ENCODE results near the gene UACA. TPM values are rescaled to one million over a fixed set of nuclear protein-coding genes. Genes with fewer than 3 reads are reported as not detected.

UACA gene
- total and polyA plus RNA-seq, 4 experiments from 2014 or later = 0.15 to 0.40 (median 0.28) TPM; not detected in 1

DNA sequence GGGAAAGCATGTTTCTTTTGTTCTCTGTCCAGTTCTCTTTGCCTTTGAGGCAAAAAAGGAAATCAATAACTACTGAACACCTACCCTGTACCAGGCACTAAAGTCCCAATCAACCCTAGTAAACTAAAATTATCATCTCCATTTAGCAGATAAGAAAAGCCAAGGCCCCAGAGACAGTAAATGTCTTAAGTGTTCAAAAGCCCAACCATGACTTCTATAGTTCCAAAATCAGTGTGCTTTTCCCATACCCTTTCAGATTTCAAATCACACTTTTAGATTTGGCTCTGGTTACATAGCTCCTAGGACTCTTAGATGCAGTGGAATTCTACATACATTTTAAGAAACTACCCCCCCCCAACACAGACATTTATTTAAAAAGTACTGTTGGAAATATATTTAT is 63.5 kb downstream of the UACA start:
- H3K4me1 ChIP-seq (ENCODE audit: insufficient read depth, low read length) = no peaks in the 10 kb centered on the region
- POLR2A ChIA-PET (ENCODE audit: partially characterized antibody) = no interaction called here
- H3K4me3 ChIP-seq (ENCODE audit: low read length in 2 of 2) = no peak overlapping the region
- no peaks in the 10 kb centered on the region for H3K27me3 ChIP-seq (ENCODE audit: insufficient read depth, low read length)
- H3K27ac ChIP-seq (ENCODE audit: low read depth, low read length) = no peak overlapping the region
- CTCF ChIA-PET (ENCODE audit: partially characterized antibody) = no interaction called here
- no peaks in the 10 kb centered on the region for H3K36me3 ChIP-seq (ENCODE audit: insufficient read depth, low read length)
- H3K9me3 Mint-ChIP-seq = no peaks in the 10 kb centered on the region
- H3K9me3 ChIP-seq (ENCODE audit: control insufficient read depth in 1 of 2, low read length in 2 of 2) = no peaks in the 10 kb centered on the region
- intact Hi-C loops (cut with micrococcal nuclease) = no loop called here
- no peak overlapping the region for H3K27ac Mint-ChIP-seq
- no peaks in the 10 kb centered on the region for H3K36me3 Mint-ChIP-seq
- no peaks in the 10 kb centered on the region for H3K4me1 Mint-ChIP-seq
- H3K27me3 Mint-ChIP-seq = peaks cover 11 to 24% of the 10 kb centered on the region in 2 donors
- no peak overlapping the region for H3K4me3 Mint-ChIP-seq
- no peak for DNase-seq

DNA sequence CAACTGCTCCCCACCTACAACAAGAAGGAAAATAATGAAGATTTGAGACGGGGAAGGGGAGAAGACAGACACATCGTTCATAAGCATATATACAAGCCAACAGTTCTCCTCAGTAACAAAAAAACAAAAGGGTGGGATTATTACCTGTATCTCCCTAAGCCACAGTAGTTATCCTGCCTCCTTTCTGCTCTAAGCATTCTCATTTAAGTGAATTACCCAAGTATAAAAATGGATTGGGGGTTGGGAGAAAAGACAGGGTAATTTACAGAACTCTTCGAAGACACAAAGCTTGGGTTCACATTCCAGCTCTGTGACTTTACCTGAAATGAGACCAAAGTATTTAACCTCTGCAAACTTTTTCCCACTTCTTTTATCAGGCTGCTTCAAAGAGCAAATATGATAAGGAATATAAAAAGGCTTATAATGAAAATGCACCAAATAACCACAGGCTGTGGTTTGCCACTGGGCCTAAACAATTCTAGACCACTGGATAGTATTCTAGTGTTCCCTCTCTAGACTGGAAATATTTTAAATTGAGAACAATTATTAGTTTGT is 64.4 kb downstream of the UACA start:
- no peak for DNase-seq
- Mint-ChIP-seq H3K9me3 (no peaks in the 10 kb centered on the region), H3K36me3 (no peaks in the 10 kb centered on the region), H3K27ac (no peak overlapping the region), H3K4me3 (no peak overlapping the region), H3K27me3 (peaks cover 8 to 19% of the 10 kb centered on the region in 2 donors), H3K4me1 (no peaks in the 10 kb centered on the region)
- ChIA-PET POLR2A (ENCODE audit: partially characterized antibody) (no interaction called here), CTCF (ENCODE audit: partially characterized antibody) (no interaction called here)
- Histone ChIP-seq H3K9me3 (ENCODE audit: control insufficient read depth in 1 of 2, low read length in 2 of 2) (no peaks in the 10 kb centered on the region), H3K27ac (ENCODE audit: low read depth, low read length) (no peak overlapping the region), H3K4me3 (ENCODE audit: low read length in 2 of 2) (no peak overlapping the region), H3K36me3 (ENCODE audit: insufficient read depth, low read length) (no peaks in the 10 kb centered on the region), H3K27me3 (ENCODE audit: insufficient read depth, low read length) (no peaks in the 10 kb centered on the region), H3K4me1 (ENCODE audit: insufficient read depth, low read length) (no peaks in the 10 kb centered on the region)
- intact Hi-C loops (cut with micrococcal nuclease) = no loop called here

- intact Hi-C loops (cut with micrococcal nuclease) = no loop called here
- H3K4me1 Mint-ChIP-seq = no peaks in the 10 kb centered on the region
- no peaks in the 10 kb centered on the region for H3K9me3 Mint-ChIP-seq
- no peaks in the 10 kb centered on the region for H3K36me3 Mint-ChIP-seq
- ChIA-PET CTCF (ENCODE audit: partially characterized antibody) (interaction anchor here (1.4 to 1.9 kb wide), 2 partner anchors 20 to 24 kb away, joined by 3 to 6 read pairs; no protein-coding TSS in a partner anchor), POLR2A (ENCODE audit: partially characterized antibody) (no interaction called here)
- Histone ChIP-seq H3K36me3 (ENCODE audit: insufficient read depth, low read length) (no peaks in the 10 kb centered on the region), H3K27ac (ENCODE audit: low read depth, low read length) (no peak overlapping the region), H3K4me1 (ENCODE audit: insufficient read depth, low read length) (no peaks in the 10 kb centered on the region), H3K9me3 (ENCODE audit: control insufficient read depth in 1 of 2, low read length in 2 of 2) (no peaks in the 10 kb centered on the region), H3K4me3 (ENCODE audit: low read length in 2 of 2) (no peak overlapping the region), H3K27me3 (ENCODE audit: insufficient read depth, low read length) (no peaks in the 10 kb centered on the region)
- H3K27me3 Mint-ChIP-seq = peaks cover 8 to 16% of the 10 kb centered on the region in 2 donors
- H3K27ac Mint-ChIP-seq = no peak overlapping the region
- no peak for DNase-seq
- H3K4me3 Mint-ChIP-seq = peak overlapping the region in 1 of 8 donors; percentile 23
Observed at GRCh38 chr15:70698426-70698825, 64.9 kb downstream of the UACA start.

DNA sequence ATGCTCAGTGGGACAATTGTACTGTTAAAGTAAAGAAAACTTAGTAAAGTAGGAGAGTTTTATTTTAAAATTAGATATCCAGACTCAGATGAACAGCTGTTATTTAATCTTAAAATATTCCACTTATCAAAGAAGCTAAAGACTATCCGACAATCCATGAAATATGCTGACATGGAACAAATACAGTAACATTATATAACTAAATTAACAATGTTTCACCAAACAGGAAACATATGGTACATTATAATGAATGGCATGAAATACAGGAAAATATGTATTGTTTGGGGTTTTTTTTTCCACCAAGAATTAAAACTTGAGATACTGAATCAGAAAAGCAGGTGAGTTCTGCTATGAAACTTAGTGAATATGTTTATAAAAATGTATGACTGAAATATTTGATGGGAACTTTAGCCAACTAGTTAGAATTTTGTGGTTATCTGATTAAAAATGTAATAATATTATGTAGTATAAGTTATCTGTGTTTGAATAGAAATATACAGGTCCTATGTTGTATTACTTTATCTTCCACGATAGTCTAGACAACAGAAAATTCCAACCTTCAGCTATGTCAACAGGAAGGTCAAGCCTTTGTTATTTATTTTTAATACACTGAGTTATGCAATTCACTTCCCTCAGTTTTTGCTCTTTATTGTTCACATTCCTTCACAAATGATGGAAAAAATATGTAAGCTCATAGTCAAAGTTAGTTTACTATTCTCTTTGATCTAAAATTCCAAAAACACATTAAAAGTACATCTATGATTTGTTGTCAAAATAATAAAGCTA is 72.7 kb downstream of the UACA start:
- Mint-ChIP-seq H3K27ac (no peak overlapping the region), H3K27me3 (no peaks in the 10 kb centered on the region), H3K9me3 (no peaks in the 10 kb centered on the region), H3K36me3 (no peaks in the 10 kb centered on the region), H3K4me3 (no peak overlapping the region), H3K4me1 (no peaks in the 10 kb centered on the region)
- no peaks in the 10 kb centered on the region for H3K36me3 ChIP-seq (ENCODE audit: insufficient read depth, low read length)
- CTCF ChIA-PET (ENCODE audit: partially characterized antibody) = interaction anchor here (1.0 kb wide), 1 partner anchor 32 kb away, joined by 6 read pairs; no protein-coding TSS in a partner anchor
- H3K4me1 ChIP-seq (ENCODE audit: insufficient read depth, low read length) = no peaks in the 10 kb centered on the region
- no peaks in the 10 kb centered on the region for H3K9me3 ChIP-seq (ENCODE audit: control insufficient read depth in 1 of 2, low read length in 2 of 2)
- POLR2A ChIA-PET (ENCODE audit: partially characterized antibody) = no interaction called here
- no peaks in the 10 kb centered on the region for H3K27me3 ChIP-seq (ENCODE audit: insufficient read depth, low read length)
- H3K4me3 ChIP-seq (ENCODE audit: low read length in 2 of 2) = no peak overlapping the region
- no peak overlapping the region for H3K27ac ChIP-seq (ENCODE audit: low read depth, low read length)
- no peak for DNase-seq
- intact Hi-C loops (cut with micrococcal nuclease) = no loop called here

DNA sequence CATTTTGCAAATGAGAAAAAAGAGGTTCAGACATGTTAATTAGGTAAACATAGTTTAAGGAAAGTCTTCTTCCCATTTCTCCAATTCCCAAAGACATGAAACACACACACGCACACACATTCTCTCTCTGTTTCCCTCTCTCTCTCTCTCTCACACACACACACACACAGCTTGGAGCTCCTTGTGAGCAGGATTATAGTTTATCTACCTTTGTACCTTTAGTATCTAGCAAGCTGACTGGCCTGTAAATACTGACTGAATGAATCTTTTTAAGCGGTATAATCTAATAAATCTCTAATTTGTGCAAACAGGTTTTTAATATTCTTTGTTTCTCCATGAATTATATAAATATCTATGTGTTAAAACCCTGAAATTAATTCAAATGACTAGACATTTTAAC is 73.3 kb downstream of the UACA start:
- Mint-ChIP-seq H3K36me3 (no peaks in the 10 kb centered on the region), H3K27ac (peak overlapping the region in 1 of 7 donors; percentile 13), H3K9me3 (no peaks in the 10 kb centered on the region), H3K4me1 (no peaks in the 10 kb centered on the region), H3K4me3 (no peak overlapping the region), H3K27me3 (peaks cover under 1 to 1% of the 10 kb centered on the region in 2 donors)
- Histone ChIP-seq H3K9me3 (ENCODE audit: control insufficient read depth in 1 of 2, low read length in 2 of 2) (no peaks in the 10 kb centered on the region), H3K27me3 (ENCODE audit: insufficient read depth, low read length) (no peaks in the 10 kb centered on the region), H3K4me3 (ENCODE audit: low read length in 2 of 2) (no peak overlapping the region), H3K27ac (ENCODE audit: low read depth, low read length) (no peak overlapping the region), H3K4me1 (ENCODE audit: insufficient read depth, low read length) (no peaks in the 10 kb centered on the region), H3K36me3 (ENCODE audit: insufficient read depth, low read length) (no peaks in the 10 kb centered on the region)
- ChIA-PET CTCF (ENCODE audit: partially characterized antibody) (no interaction called here), POLR2A (ENCODE audit: partially characterized antibody) (no interaction called here)
- no peak for DNase-seq
- intact Hi-C loops (cut with micrococcal nuclease) = no loop called here

DNA sequence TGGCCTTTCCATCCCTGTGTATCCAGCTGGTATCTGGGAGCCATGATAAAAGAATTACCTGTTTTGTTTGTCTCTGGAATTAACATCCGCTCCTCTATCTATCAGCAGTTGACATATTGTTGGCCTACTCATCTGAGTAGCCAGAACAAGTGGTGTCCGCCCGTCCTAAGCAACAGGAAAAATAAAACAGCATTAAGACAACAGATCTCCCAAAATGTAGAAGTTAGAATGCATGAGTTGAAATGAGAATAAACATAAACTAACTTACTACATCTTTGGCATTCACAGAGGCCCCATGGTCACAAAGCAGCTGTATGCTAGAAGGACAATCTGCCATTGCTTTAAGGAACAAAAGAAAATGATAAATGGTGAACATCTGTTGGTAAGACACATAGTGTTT is 75.9 kb downstream of the UACA start:
- Histone ChIP-seq H3K27ac (ENCODE audit: low read depth, low read length) (no peak overlapping the region), H3K27me3 (ENCODE audit: insufficient read depth, low read length) (no peaks in the 10 kb centered on the region), H3K4me1 (ENCODE audit: insufficient read depth, low read length) (no peaks in the 10 kb centered on the region), H3K36me3 (ENCODE audit: insufficient read depth, low read length) (no peaks in the 10 kb centered on the region), H3K9me3 (ENCODE audit: control insufficient read depth in 1 of 2, low read length in 2 of 2) (no peaks in the 10 kb centered on the region), H3K4me3 (ENCODE audit: low read length in 2 of 2) (no peak overlapping the region)
- ChIA-PET POLR2A (ENCODE audit: partially characterized antibody) (no interaction called here), CTCF (ENCODE audit: partially characterized antibody) (no interaction called here)
- Mint-ChIP-seq H3K27ac (no peak overlapping the region), H3K4me1 (no peaks in the 10 kb centered on the region), H3K9me3 (no peaks in the 10 kb centered on the region), H3K27me3 (peaks cover 5 to 6% of the 10 kb centered on the region in 2 donors), H3K4me3 (no peak overlapping the region), H3K36me3 (no peaks in the 10 kb centered on the region)
- no peak for DNase-seq
- intact Hi-C loops (cut with micrococcal nuclease) = no loop called here

DNA sequence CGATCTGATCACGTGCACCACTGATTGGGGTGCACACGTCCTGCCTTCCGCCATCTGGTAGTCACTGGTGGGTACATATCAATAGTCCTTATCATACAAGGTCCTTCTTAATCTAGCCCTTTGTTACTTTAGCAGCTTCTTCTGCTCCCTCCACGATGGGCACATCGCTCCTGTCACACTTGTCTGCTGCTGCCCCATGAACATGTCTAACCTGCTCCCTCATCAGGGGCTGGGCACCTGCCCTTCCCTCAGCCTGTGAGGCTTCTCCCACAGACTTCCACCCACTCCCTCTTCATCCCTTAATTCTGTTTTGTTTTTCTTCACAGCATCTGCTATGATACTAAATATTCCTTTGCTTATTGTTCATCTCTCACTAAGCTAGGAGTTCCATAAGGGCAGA is 82.5 kb downstream of the UACA start:
- Mint-ChIP-seq H3K9me3 (no peaks in the 10 kb centered on the region), H3K27me3 (peaks cover 14 to 15% of the 10 kb centered on the region in 2 donors), H3K27ac (peak overlapping the region in 1 of 7 donors; percentile 6), H3K4me1 (peaks cover 2 to 4% (median 3%) of the 10 kb centered on the region in 4 donors), H3K4me3 (no peak overlapping the region), H3K36me3 (no peaks in the 10 kb centered on the region)
- no peak overlapping the region for H3K27ac ChIP-seq (ENCODE audit: low read depth, low read length)
- H3K4me1 ChIP-seq (ENCODE audit: insufficient read depth, low read length) = no peaks in the 10 kb centered on the region
- intact Hi-C loops (cut with micrococcal nuclease) = no loop called here
- no peak overlapping the region for H3K4me3 ChIP-seq (ENCODE audit: low read length in 2 of 2)
- DNase-seq = no peak
- no peaks in the 10 kb centered on the region for H3K36me3 ChIP-seq (ENCODE audit: insufficient read depth, low read length)
- H3K9me3 ChIP-seq (ENCODE audit: control insufficient read depth in 1 of 2, low read length in 2 of 2) = no peaks in the 10 kb centered on the region
- H3K27me3 ChIP-seq (ENCODE audit: insufficient read depth, low read length) = peaks cover 3% of the 10 kb centered on the region
- CTCF ChIA-PET (ENCODE audit: partially characterized antibody) = interaction anchor here (1.0 to 5.3 kb wide), 5 partner anchors 8 to 132 kb away, joined by 3 to 65 read pairs (median 15); no protein-coding TSS in a partner anchor
- POLR2A ChIA-PET (ENCODE audit: partially characterized antibody) = no interaction called here
